A673 (cell line): ENCODE results near the gene UBE2U. TPM values are rescaled to one million over a fixed set of nuclear protein-coding genes. Genes with fewer than 3 reads are reported as not detected.

Experiments used
- BruUV-seq: library from RNA; stranded (reverse); fragments of 400-500 nt; replicated peaks from 2 replicates; lab custom pipeline; 2021; lab: Mats Ljungman, UMichigan
- CTCF ChIA-PET: fragments of 300-600 bp; sonication (Branson Sonifier 250); formaldehyde crosslinking; loops from one replicate; lab custom pipeline; 2022; ENCODE audit warnings: antibody characterized with exemption; lab: Charles Lee
- POLR2A ChIA-PET: fragments of 300-600 bp; sonication (Branson Sonifier 250); formaldehyde crosslinking; loops from one replicate; lab custom pipeline; 2022; ENCODE audit warnings: antibody characterized with exemption; ENCODE audit not compliant: low non-redundant PET; lab: Charles Lee
- DNase-seq: peaks from one replicate; pipeline ENCODE4 v3.0.0-alpha.2; 2015; ENCODE audit warnings: low spot score
- H3K27ac ChIP-seq: fragments of 200-600 bp; sonication (generic); 2 replicates; pipeline ENCODE4 v1.5.1; 2016; ENCODE audit warnings: mixed run types, low read depth, mild to moderate bottlenecking, mixed read lengths, antibody characterized with exemption, low read length; ENCODE audit not compliant: poor library complexity, severe bottlenecking
- H3K27me3 ChIP-seq: fragments of 200-600 bp; sonication (generic); replicated peaks from 2 replicates; pipeline ENCODE4 v1.6.1; 2017; ENCODE audit warnings: mixed run types, low read depth, mild to moderate bottlenecking, mixed read lengths, antibody characterized with exemption, low read length; ENCODE audit not compliant: insufficient read depth, poor library complexity
- H3K36me3 ChIP-seq: fragments of 200-600 bp; sonication (generic); 2 replicates; pipeline ENCODE4 v1.6.1; 2016; ENCODE audit warnings: mixed run types, mild to moderate bottlenecking, mixed read lengths, antibody characterized with exemption, low read length; ENCODE audit not compliant: insufficient read depth, poor library complexity, severe bottlenecking
- H3K4me1 ChIP-seq: fragments of 200-600 bp; sonication (generic); 2 replicates; pipeline ENCODE4 v1.6.1; 2017; ENCODE audit warnings: mixed run types, mild to moderate bottlenecking, mixed read lengths, antibody characterized with exemption, low read length; ENCODE audit not compliant: insufficient read depth, poor library complexity, severe bottlenecking
- H3K4me3 ChIP-seq: fragments of 200-600 bp; sonication (generic); 2 replicates; pipeline ENCODE4 v1.5.1; 2016; ENCODE audit warnings: low read depth, mixed run types, mild to moderate bottlenecking, mixed read lengths, low read length; ENCODE audit not compliant: poor library complexity, severe bottlenecking
- H3K9me3 ChIP-seq: fragments of 200-600 bp; sonication (generic); 2 replicates; pipeline ENCODE4 v1.6.1; 2016; ENCODE audit warnings: mixed run types, low read depth, mild to moderate bottlenecking, mixed read lengths, antibody characterized with exemption, low read length; ENCODE audit not compliant: poor library complexity, severe bottlenecking
- EZH2 ChIP-seq: fragments of 200-600 bp; sonication (generic); IDR thresholded peaks from 2 replicates; pipeline ENCODE4 v1.6.1; 2017; ENCODE audit warnings: borderline replicate concordance, low read depth, mild to moderate bottlenecking, mixed read lengths, antibody characterized with exemption, low read length; ENCODE audit not compliant: poor library complexity, severe bottlenecking
- intact Hi-C: fragments of 100-400 bp; cut with micrococcal nuclease; formaldehyde crosslinking; loops from one replicate; pipeline ENCODE4 v1.10.0; 2022; ENCODE audit not compliant: unreplicated experiment
- total RNA-seq: library from RNA; stranded (reverse); gene quantifications from 2 replicates; pipeline ENCODE4 v1.2.3, GENCODE V29; 2021
- TF ChIP-seq, protein P1 (sequence below): fragments of 300-800, 200-600 bp; sonication (generic); conservative IDR thresholded peaks from 2 replicates; pipeline ENCODE4 v1.5.1; 2017; ENCODE audit warnings: low read depth, mild to moderate bottlenecking, antibody characterized with exemption, low read length, moderate library complexity, mixed read lengths

The UBE2U gene
- total RNA-seq, 1 experiment from 2014 or later: not detected

- no peak for DNase-seq
- H3K27ac ChIP-seq: no peak overlapping the region
- intact Hi-C loops: no loop called here
- no peaks in the 10 kb centered on the region for H3K27me3 ChIP-seq
- no peaks in the 10 kb centered on the region for H3K36me3 ChIP-seq
- POLR2A ChIA-PET: no interaction called here
- CTCF ChIA-PET: no interaction called here
- no TSS peak for BruUV-seq
- no peak overlapping the region for H3K4me3 ChIP-seq
- TF ChIP-seq, protein P1, sequence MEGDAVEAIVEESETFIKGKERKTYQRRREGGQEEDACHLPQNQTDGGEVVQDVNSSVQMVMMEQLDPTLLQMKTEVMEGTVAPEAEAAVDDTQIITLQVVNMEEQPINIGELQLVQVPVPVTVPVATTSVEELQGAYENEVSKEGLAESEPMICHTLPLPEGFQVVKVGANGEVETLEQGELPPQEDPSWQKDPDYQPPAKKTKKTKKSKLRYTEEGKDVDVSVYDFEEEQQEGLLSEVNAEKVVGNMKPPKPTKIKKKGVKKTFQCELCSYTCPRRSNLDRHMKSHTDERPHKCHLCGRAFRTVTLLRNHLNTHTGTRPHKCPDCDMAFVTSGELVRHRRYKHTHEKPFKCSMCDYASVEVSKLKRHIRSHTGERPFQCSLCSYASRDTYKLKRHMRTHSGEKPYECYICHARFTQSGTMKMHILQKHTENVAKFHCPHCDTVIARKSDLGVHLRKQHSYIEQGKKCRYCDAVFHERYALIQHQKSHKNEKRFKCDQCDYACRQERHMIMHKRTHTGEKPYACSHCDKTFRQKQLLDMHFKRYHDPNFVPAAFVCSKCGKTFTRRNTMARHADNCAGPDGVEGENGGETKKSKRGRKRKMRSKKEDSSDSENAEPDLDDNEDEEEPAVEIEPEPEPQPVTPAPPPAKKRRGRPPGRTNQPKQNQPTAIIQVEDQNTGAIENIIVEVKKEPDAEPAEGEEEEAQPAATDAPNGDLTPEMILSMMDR: no peak
- TF ChIP-seq EZH2: no peak
- no peaks in the 10 kb centered on the region for H3K9me3 ChIP-seq
- no peaks in the 10 kb centered on the region for H3K4me1 ChIP-seq
These were observed 109.0 kb downstream of the UBE2U start for GRCh38 chr1:64312431-64312830.

DNA sequence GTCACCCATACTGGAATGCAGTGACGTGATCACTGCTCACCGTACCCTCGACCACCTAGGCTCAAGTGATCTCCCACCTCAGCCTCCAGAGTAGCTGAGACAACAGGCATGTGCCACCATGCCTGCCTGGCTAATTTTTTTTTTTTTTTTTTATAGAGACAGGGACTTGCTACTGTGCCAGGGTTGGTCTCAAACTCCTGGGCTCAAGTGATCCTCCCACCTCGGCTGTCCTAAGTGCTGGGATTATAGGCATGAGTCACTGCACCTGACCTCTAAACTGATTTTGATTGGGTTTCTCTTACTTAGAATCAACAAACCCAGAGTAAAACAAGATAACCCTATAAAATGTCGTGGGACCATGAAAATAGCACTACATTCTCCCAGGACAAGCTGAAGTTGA lies 112.0 kb downstream of the UBE2U start:
- ChIA-PET POLR2A (no interaction called here), CTCF (no interaction called here)
- intact Hi-C loops: no loop called here
- Histone ChIP-seq H3K27me3 (no peaks in the 10 kb centered on the region), H3K4me3 (no peak overlapping the region), H3K36me3 (no peaks in the 10 kb centered on the region), H3K9me3 (no peaks in the 10 kb centered on the region), H3K27ac (no peak overlapping the region), H3K4me1 (peaks cover 6% of the 10 kb centered on the region)
- BruUV-seq: no TSS peak
- TF ChIP-seq, protein P1: no peak
- TF ChIP-seq EZH2: no peak
- DNase-seq: no peak
